Loucy (cell line): ENCODE data around the gene RAI1.

Experiments
- H2AFZ ChIP-seq: fragments of 200-600 bp; sonication (generic); 2 replicates; pipeline ENCODE4 v1.6.0; 2016; ENCODE audit warnings: antibody characterized with exemption, mild to moderate bottlenecking, low read length, moderate library complexity
- H3F3A ChIP-seq: fragments of 200-600 bp; 2 replicates; pipeline ENCODE4 v1.6.0; 2016; ENCODE audit warnings: antibody characterized with exemption, low read depth, mild to moderate bottlenecking
- H3K27me3 ChIP-seq: fragments of 200-600 bp; sonication (generic); 2 replicates; pipeline ENCODE4 v1.6.1; 2014; ENCODE audit warnings: low read length, mild to moderate bottlenecking; ENCODE audit not compliant: insufficient read depth, poor library complexity, severe bottlenecking
- H3K36me3 ChIP-seq: fragments of 200-600 bp; sonication (generic); 2 replicates; pipeline ENCODE4 v1.6.1; 2016; ENCODE audit warnings: low read length; ENCODE audit not compliant: insufficient read depth
- H3K4me1 ChIP-seq: fragments of 200-600 bp; sonication (generic); 2 replicates; pipeline ENCODE4 v1.5.1; 2014; ENCODE audit warnings: low read length, mild to moderate bottlenecking; ENCODE audit not compliant: insufficient read depth, poor library complexity, severe bottlenecking
- H3K4me2 ChIP-seq: fragments of 200-600 bp; sonication (generic); 2 replicates; pipeline ENCODE4 v1.6.0; 2014; ENCODE audit warnings: antibody characterized with exemption, low read length, low read depth, mild to moderate bottlenecking; ENCODE audit not compliant: poor library complexity, severe bottlenecking
- H3K4me3 ChIP-seq: fragments of 200-600 bp; sonication (generic); 2 replicates; pipeline ENCODE4 v1.5.1; 2014; ENCODE audit warnings: low read length, mild to moderate bottlenecking, mixed read lengths; ENCODE audit not compliant: poor library complexity, severe bottlenecking
- H3K79me2 ChIP-seq: fragments of 200-600 bp; sonication (generic); 2 replicates; pipeline ENCODE4 v1.6.1; 2014; ENCODE audit warnings: low read length; ENCODE audit not compliant: insufficient read depth
- H3K9ac ChIP-seq: fragments of 200-600 bp; sonication (generic); 2 replicates; pipeline ENCODE4 v1.6.0; 2014; ENCODE audit warnings: mild to moderate bottlenecking, low read depth, low read length, moderate library complexity; ENCODE audit not compliant: poor library complexity, severe bottlenecking
- H3K9me2 ChIP-seq: fragments of 200-600 bp; sonication (generic); replicated peaks from 2 replicates; pipeline ENCODE4 v1.6.1; 2016; ENCODE audit warnings: low read depth, low read length, mixed read lengths
- H3K9me3 ChIP-seq: fragments of 200-600 bp; sonication (generic); 2 replicates; pipeline ENCODE4 v1.6.1; 2014; ENCODE audit warnings: mild to moderate bottlenecking, antibody characterized with exemption, low read length, low read depth; ENCODE audit not compliant: insufficient read depth
- H4K20me1 ChIP-seq: fragments of 200-600 bp; sonication (generic); 2 replicates; pipeline ENCODE4 v1.6.0; 2014; ENCODE audit warnings: antibody characterized with exemption, low read length, mild to moderate bottlenecking; ENCODE audit not compliant: insufficient read depth, poor library complexity, severe bottlenecking
- CTCF ChIP-seq: fragments of 200-600 bp; sonication (generic); conservative IDR thresholded peaks from 2 replicates; pipeline ENCODE4 v1.5.1; 2014; ENCODE audit warnings: mild to moderate bottlenecking, antibody characterized with exemption, low read length
- EZH2phosphoT487 ChIP-seq: fragments of 200-600 bp; IDR thresholded peaks from 2 replicates; pipeline ENCODE4 v1.6.1; 2018; ENCODE audit warnings: antibody characterized with exemption, mild to moderate bottlenecking, moderate library complexity, borderline replicate concordance

Gene RAI1

GRCh38 chr17:17757391-17757791, 76.1 kb downstream of the RAI1 start:
- TF ChIP-seq CTCF (no peak), EZH2phosphoT487 (no peak)
- peaks cover 92% of the 10 kb centered on the region for H3K4me1 ChIP-seq
- peak overlapping the region; percentile 79 for H3K4me2 ChIP-seq
- no peaks in the 10 kb centered on the region for H3K9me3 ChIP-seq
- no peak overlapping the region for H2AFZ ChIP-seq
- no peaks in the 10 kb centered on the region for H3K27me3 ChIP-seq
- H3K4me3 ChIP-seq, result peak overlapping the region; percentile 62
- H3K9ac ChIP-seq, result peak overlapping the region; percentile 73
- peaks cover 93% of the 10 kb centered on the region for H3K79me2 ChIP-seq
- H3K36me3 ChIP-seq, result peaks cover 6% of the 10 kb centered on the region; the same call in 1 of the 2 replicates
- H3F3A ChIP-seq, result peaks cover 15% of the 10 kb centered on the region
- no peaks in the 10 kb centered on the region for H3K9me2 ChIP-seq
- H4K20me1 ChIP-seq, result no peaks in the 10 kb centered on the region

GRCh38 chr17:17757956-17758845, 76.9 kb downstream of the RAI1 start:
- peak overlapping the region; percentile 73 for H3K9ac ChIP-seq

GRCh38 chr17:17758941-17759563, 77.8 kb downstream of the RAI1 start:
- Histone ChIP-seq H3K9me2 (no peaks in the 10 kb centered on the region), H2AFZ (no peak overlapping the region), H3K9me3 (no peaks in the 10 kb centered on the region), H3K4me1 (peaks cover 94% of the 10 kb centered on the region), H3K79me2 (peaks cover 82% of the 10 kb centered on the region), H4K20me1 (no peaks in the 10 kb centered on the region), H3K4me3 (no peak overlapping the region), H3K27me3 (no peaks in the 10 kb centered on the region), H3K36me3 (peaks cover 9% of the 10 kb centered on the region; the same call in 1 of the 2 replicates), H3F3A (peaks cover 30% of the 10 kb centered on the region), H3K4me2 (peak overlapping the region; percentile 79), H3K9ac (peak overlapping the region; percentile 73)
- TF ChIP-seq EZH2phosphoT487, result no peak
- TF ChIP-seq CTCF, result peak; percentile 19; the same call in 1 of the 2 replicates

More at GRCh38 chr17:17757956-17758845, 76.9 kb downstream of the RAI1 start:
- Histone ChIP-seq H3K4me3 (peak overlapping the region; percentile 62), H3K9me2 (no peaks in the 10 kb centered on the region), H3K9me3 (no peaks in the 10 kb centered on the region), H3K4me2 (peak overlapping the region; percentile 79), H3K79me2 (peaks cover 90% of the 10 kb centered on the region), H2AFZ (no peak overlapping the region), H3F3A (peaks cover 21% of the 10 kb centered on the region), H3K36me3 (peaks cover 9% of the 10 kb centered on the region; the same call in 1 of the 2 replicates), H4K20me1 (no peaks in the 10 kb centered on the region), H3K4me1 (peaks cover 93% of the 10 kb centered on the region), H3K27me3 (no peaks in the 10 kb centered on the region)
- TF ChIP-seq CTCF (no peak), EZH2phosphoT487 (no peak)
